GM04504 (cell line): ENCODE measurements around the gene FGB.

ENCODE experiments used
- DNase-seq: peaks from one replicate; pipeline ENCODE4 v3.0.0-alpha.2; 2012; ENCODE audit warnings: low read depth

The FGB gene

GRCh38 chr4:154562697-154563254 lies at the start of gene FGB:
Gene FGB, plus strand, starts transcription at chr4:154563011. Its CDS starts 8 bp downstream, at chr4:154563019.
- no peak for DNase-seq

- DNase-seq, result no peak
Measured at GRCh38 chr4:154516318-154517029, 46.3 kb upstream of the FGB start.

- DNase-seq, result no peak
Measured at GRCh38 chr4:154517591-154517990, 45.2 kb upstream of the FGB start.

GRCh38 chr4:154519214-154519613 lies 43.6 kb upstream of the FGB start:
- no peak for DNase-seq

GRCh38 chr4:154521607-154522006 lies 41.2 kb upstream of the FGB start:
- no peak for DNase-seq

GRCh38 chr4:154526151-154526550 lies 36.7 kb upstream of the FGB start:
- no peak for DNase-seq

GRCh38 chr4:154527308-154527707 lies 35.5 kb upstream of the FGB start:
- no peak for DNase-seq

- DNase-seq, result no peak
Measured at GRCh38 chr4:154528869-154529268, 33.9 kb upstream of the FGB start.

- DNase-seq, result no peak
Measured at GRCh38 chr4:154529728-154530519, 32.9 kb upstream of the FGB start.

- no peak for DNase-seq
Measured at GRCh38 chr4:154534296-154534695, 28.5 kb upstream of the FGB start.

- no peak for DNase-seq
Measured at GRCh38 chr4:154542271-154542879, 20.4 kb upstream of the FGB start.

- DNase-seq, result no peak
Measured at GRCh38 chr4:154545689-154546088, 17.1 kb upstream of the FGB start.

- DNase-seq, result peak; percentile 86
Measured at GRCh38 chr4:154549894-154550790, 12.7 kb upstream of the FGB start, which contains the start of gene PLRG1. Gene PLRG1, minus strand, starts transcription at chr4:154550400. Its CDS starts 92 bp downstream, at chr4:154550308.

- DNase-seq, result peak; percentile 56
Measured at GRCh38 chr4:154551872-154552686, 10.7 kb upstream of the FGB start.

- no peak for DNase-seq
Measured at GRCh38 chr4:154559141-154559493, 3.7 kb upstream of the FGB start.

GRCh38 chr4:154559494-154560418 lies 3.1 kb upstream of the FGB start:
- peak; percentile 18 for DNase-seq

- DNase-seq, result no peak
Measured at GRCh38 chr4:154560419-154560801, 2.4 kb upstream of the FGB start.

- no peak for DNase-seq
Measured at GRCh38 chr4:154560824-154561231, 2.0 kb upstream of the FGB start.

GRCh38 chr4:154564311-154564710 lies 1.5 kb downstream of the FGB start:
- no peak for DNase-seq

GRCh38 chr4:154565704-154566103 lies 2.9 kb downstream of the FGB start:
- DNase-seq, result no peak
